ENCODE results near the gene DMAC1.

DNA sequence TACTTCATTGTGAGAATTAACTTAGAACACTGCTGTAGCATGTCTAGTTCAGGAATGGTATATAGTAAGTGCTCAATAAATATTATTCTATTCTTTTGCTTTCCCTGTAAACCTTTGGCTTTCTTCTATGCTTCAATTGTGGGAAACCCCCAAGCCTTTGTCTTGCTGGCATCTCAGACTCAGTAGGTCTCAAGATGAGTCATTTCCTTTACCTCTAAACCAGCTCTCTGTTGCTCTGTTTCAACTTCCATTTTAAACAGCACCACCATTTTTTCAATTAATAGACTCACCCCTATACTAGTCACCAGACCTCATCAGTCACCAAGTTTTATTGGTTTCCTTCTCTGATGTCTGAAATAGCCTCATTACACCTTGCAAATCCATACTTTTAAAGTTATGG, 43.5 kb downstream of the DMAC1 start:
- TF ChIP-seq, protein P1, sequence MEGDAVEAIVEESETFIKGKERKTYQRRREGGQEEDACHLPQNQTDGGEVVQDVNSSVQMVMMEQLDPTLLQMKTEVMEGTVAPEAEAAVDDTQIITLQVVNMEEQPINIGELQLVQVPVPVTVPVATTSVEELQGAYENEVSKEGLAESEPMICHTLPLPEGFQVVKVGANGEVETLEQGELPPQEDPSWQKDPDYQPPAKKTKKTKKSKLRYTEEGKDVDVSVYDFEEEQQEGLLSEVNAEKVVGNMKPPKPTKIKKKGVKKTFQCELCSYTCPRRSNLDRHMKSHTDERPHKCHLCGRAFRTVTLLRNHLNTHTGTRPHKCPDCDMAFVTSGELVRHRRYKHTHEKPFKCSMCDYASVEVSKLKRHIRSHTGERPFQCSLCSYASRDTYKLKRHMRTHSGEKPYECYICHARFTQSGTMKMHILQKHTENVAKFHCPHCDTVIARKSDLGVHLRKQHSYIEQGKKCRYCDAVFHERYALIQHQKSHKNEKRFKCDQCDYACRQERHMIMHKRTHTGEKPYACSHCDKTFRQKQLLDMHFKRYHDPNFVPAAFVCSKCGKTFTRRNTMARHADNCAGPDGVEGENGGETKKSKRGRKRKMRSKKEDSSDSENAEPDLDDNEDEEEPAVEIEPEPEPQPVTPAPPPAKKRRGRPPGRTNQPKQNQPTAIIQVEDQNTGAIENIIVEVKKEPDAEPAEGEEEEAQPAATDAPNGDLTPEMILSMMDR (IDR thresholded peaks at IDR 0.05; ENCODE audit: low read depth, low read length), result no peak
- TF ChIP-seq EZH2phosphoT487 (IDR thresholded peaks at IDR 0.05; ENCODE audit: low read depth), result no peak

Data from OCI-LY3 (cell line).